IMR-90 (cell line): ENCODE measurements around the gene RNASE1. TPM values are rescaled to one million over a fixed set of nuclear protein-coding genes. Genes with fewer than 3 reads are reported as not detected.

Experiments
- ATAC-seq: fragments of 200-7000 bp; cut with Tn5 transposase; 2 replicates; pipeline ENCODE4 v1.9.1; 2020; ENCODE audit warnings: low read depth, mild to moderate bottlenecking, moderate library complexity
- BruUV-seq: library from RNA; stranded (reverse); fragments of 400-500 nt; replicated peaks from 2 replicates; lab custom pipeline; 2021; lab: Mats Ljungman, UMichigan
- CTCF ChIA-PET: fragments of 300-600 bp; formaldehyde crosslinking; extraction: SDS; loops from one replicate; lab custom pipeline; 2021; ENCODE audit warnings: antibody characterized with exemption; lab: Yijun Ruan, JAX
- POLR2A ChIA-PET: fragments of 300-600 bp; sonication (Branson Sonifier 250); formaldehyde crosslinking; loops from one replicate; lab custom pipeline; 2022; ENCODE audit warnings: antibody characterized with exemption; ENCODE audit not compliant: unreplicated experiment; lab: Charles Lee
- DNase-seq: peaks from one replicate; pipeline ENCODE4 v3.0.0; 2013
- H2AFZ ChIP-seq: replicated peaks from 2 replicates; pipeline ENCODE3; 2013; ENCODE audit warnings: low read length, mild to moderate bottlenecking; ENCODE audit not compliant: poor library complexity
- H2AK5ac ChIP-seq: 2 replicates; pipeline ENCODE4 v1.6.1; 2013; ENCODE audit warnings: low read depth, low read length, inconsistent platforms
- H2AK9ac ChIP-seq: replicated peaks from 2 replicates; pipeline ENCODE3; 2013; ENCODE audit warnings: mild to moderate bottlenecking, low read depth, low read length, moderate library complexity; ENCODE audit not compliant: poor library complexity
- H2BK120ac ChIP-seq: 2 replicates; pipeline ENCODE4 v1.6.1; 2013; ENCODE audit warnings: low read depth, low read length, inconsistent platforms
- H2BK15ac ChIP-seq: 3 replicates; pipeline ENCODE4 v1.6.1; 2013; ENCODE audit warnings: low read depth, low read length, inconsistent platforms
- H2BK20ac ChIP-seq: 2 replicates; pipeline ENCODE4 v1.6.1; 2013; ENCODE audit warnings: low read depth, mild to moderate bottlenecking, inconsistent platforms, low read length, moderate library complexity
- H2BK5ac ChIP-seq: 2 replicates; pipeline ENCODE4 v1.6.1; 2013; ENCODE audit warnings: mild to moderate bottlenecking, low read depth, low read length, inconsistent platforms; ENCODE audit not compliant: poor library complexity, severe bottlenecking
- H3K14ac ChIP-seq: replicated peaks from 2 replicates; pipeline ENCODE4 v1.6.1; 2013; ENCODE audit warnings: low read depth, low read length, inconsistent platforms
- H3K18ac ChIP-seq: 2 replicates; pipeline ENCODE4 v1.6.1; 2013; ENCODE audit warnings: low read depth, low read length, control low read depth
- H3K23ac ChIP-seq: 2 replicates; pipeline ENCODE4 v1.6.1; 2013; ENCODE audit warnings: low read depth, low read length, inconsistent platforms
- H3K27ac ChIP-seq: 2 replicates; pipeline ENCODE4 v1.5.1; 2013; ENCODE audit warnings: mild to moderate bottlenecking, control low read depth, low read length; ENCODE audit not compliant: insufficient read depth
- H3K27me3 ChIP-seq: 2 replicates; pipeline ENCODE4 v1.6.1; 2013; ENCODE audit warnings: low read length; ENCODE audit not compliant: control insufficient read depth, insufficient read depth
- H3K36me3 ChIP-seq: 2 replicates; pipeline ENCODE4 v1.6.1; 2013; ENCODE audit warnings: low read length, mixed read lengths; ENCODE audit not compliant: control insufficient read depth, insufficient read depth
- H3K4ac ChIP-seq: 2 replicates; pipeline ENCODE4 v1.6.1; 2013; ENCODE audit warnings: low read depth, low read length, inconsistent platforms
- H3K4me1 ChIP-seq: 2 replicates; pipeline ENCODE4 v1.6.1; 2013; ENCODE audit warnings: low read length, mixed read lengths; ENCODE audit not compliant: control insufficient read depth, insufficient read depth
- H3K4me2 ChIP-seq: 2 replicates; pipeline ENCODE4 v1.6.1; 2013; ENCODE audit warnings: low read depth, mild to moderate bottlenecking, control low read depth, low read length, moderate library complexity
- H3K4me3 ChIP-seq: 2 replicates; pipeline ENCODE4 v1.5.1; 2013; ENCODE audit warnings: low read depth, mild to moderate bottlenecking, control low read depth, low read length, moderate library complexity; ENCODE audit not compliant: insufficient read depth
- H3K56ac ChIP-seq: 2 replicates; pipeline ENCODE4 v1.6.1; 2013; ENCODE audit warnings: low read length, inconsistent platforms; ENCODE audit not compliant: insufficient read depth; ENCODE audit errors: extremely low read depth
- H3K79me1 ChIP-seq, 2 experiments: 2 replicates each; pipeline ENCODE4 v1.6.1; 2013; ENCODE audit warnings: low read length in 2 of 2, inconsistent platforms in 1 of 2, low read depth in 1 of 2
- H3K9ac ChIP-seq: 2 replicates; pipeline ENCODE4 v1.6.1; 2013; ENCODE audit warnings: low read depth, low read length, control low read depth
- H3K9me1 ChIP-seq: 2 replicates; pipeline ENCODE4 v1.6.1; 2013; ENCODE audit warnings: low read length, inconsistent platforms; ENCODE audit not compliant: insufficient read depth
- H3K9me3 ChIP-seq: 2 replicates; pipeline ENCODE4 v1.6.1; 2013; ENCODE audit warnings: low read length; ENCODE audit not compliant: control insufficient read depth, insufficient read depth
- H4K20me1 ChIP-seq: 2 replicates; pipeline ENCODE4 v1.6.1; 2013; ENCODE audit warnings: low read length, inconsistent platforms; ENCODE audit not compliant: insufficient read depth
- H4K5ac ChIP-seq: 2 replicates; pipeline ENCODE4 v1.6.1; 2013; ENCODE audit warnings: mild to moderate bottlenecking, low read depth, low read length, control low read depth
- H4K8ac ChIP-seq, 2 experiments: 2 replicates each; pipeline ENCODE4 v1.6.1; 2013; ENCODE audit warnings: low read depth in 2 of 2, low read length in 2 of 2, control low read depth in 1 of 2, inconsistent platforms in 1 of 2
- H4K91ac ChIP-seq: 2 replicates; pipeline ENCODE4 v1.6.1; 2013; ENCODE audit warnings: low read depth, low read length, inconsistent platforms; ENCODE audit not compliant: insufficient read depth
- BHLHE40 ChIP-seq: fragments of 150-350 bp; IDR thresholded peaks from 2 replicates; pipeline ENCODE4 v1.6.1; 2016; ENCODE audit warnings: mild to moderate bottlenecking, low read depth, low read length
- CEBPB ChIP-seq: IDR thresholded peaks from 2 replicates; pipeline ENCODE4 v1.6.1; 2012; ENCODE audit warnings: low read depth, low read length, improper control_type of control experiment
- CHD1 ChIP-seq: IDR thresholded peaks from 2 replicates; pipeline ENCODE4 v1.6.1; 2012; ENCODE audit warnings: low read depth, low read length, improper control_type of control experiment
- CTCF ChIP-seq: conservative IDR thresholded peaks from 2 replicates; pipeline ENCODE4 v1.5.1; 2012; ENCODE audit warnings: mild to moderate bottlenecking, low read depth, low read length, improper control_type of control experiment
- ELK1 ChIP-seq: fragments of 150-350 bp; IDR thresholded peaks from 2 replicates; pipeline ENCODE4 v1.6.1; 2016; ENCODE audit warnings: low read depth, mild to moderate bottlenecking, low read length, moderate library complexity, borderline replicate concordance
- FOS ChIP-seq: fragments of 150-350 bp; IDR thresholded peaks from 2 replicates; pipeline ENCODE4 v1.6.1; 2016; ENCODE audit warnings: low read depth, low read length
- MAFK ChIP-seq: IDR thresholded peaks from 2 replicates; pipeline ENCODE4 v1.6.1; 2012; ENCODE audit warnings: low read depth, low read length, improper control_type of control experiment
- MAZ ChIP-seq: IDR thresholded peaks from 2 replicates; pipeline ENCODE4 v1.6.1; 2012; ENCODE audit warnings: low read depth, mild to moderate bottlenecking, low read length, improper control_type of control experiment, moderate library complexity, borderline replicate concordance
- MXI1 ChIP-seq: IDR thresholded peaks from 2 replicates; pipeline ENCODE4 v1.6.1; 2012; ENCODE audit warnings: low read depth, mild to moderate bottlenecking, low read length, moderate library complexity, borderline replicate concordance
- NFE2L2 ChIP-seq: fragments of 150-350 bp; IDR thresholded peaks from 2 replicates; pipeline ENCODE4 v1.6.1; 2016; ENCODE audit warnings: low read depth, mild to moderate bottlenecking, low read length
- POLR2A ChIP-seq: IDR thresholded peaks from 2 replicates; pipeline ENCODE4 v1.6.1; 2012; ENCODE audit warnings: mild to moderate bottlenecking, low read depth, low read length
- RAD21 ChIP-seq: IDR thresholded peaks from 2 replicates; pipeline ENCODE4 v1.6.1; 2012; ENCODE audit warnings: low read length, improper control_type of control experiment
- RCOR1 ChIP-seq: IDR thresholded peaks from 2 replicates; pipeline ENCODE4 v1.6.1; 2012; ENCODE audit warnings: mild to moderate bottlenecking, low read length, improper control_type of control experiment; ENCODE audit not compliant: insufficient replicate concordance
- RFX5 ChIP-seq: IDR thresholded peaks from 2 replicates; pipeline ENCODE4 v1.8.0; 2012; ENCODE audit warnings: low read depth, mild to moderate bottlenecking, low read length, moderate library complexity
- SMC3 ChIP-seq: fragments of 150-350 bp; IDR thresholded peaks from 2 replicates; pipeline ENCODE4 v1.6.1; 2016; ENCODE audit warnings: low read depth, mild to moderate bottlenecking, antibody characterized with exemption, low read length, moderate library complexity
- USF2 ChIP-seq: fragments of 150-350 bp; IDR thresholded peaks from 2 replicates; pipeline ENCODE4 v1.6.1; 2017; ENCODE audit warnings: mild to moderate bottlenecking, antibody characterized with exemption, low read length, low read depth
- WGBS, 2 experiments: methylation state at CpG; one replicate each; pipeline versions ENCODE4 v1.1.5 to v1.1.7; 2013; ENCODE audit warnings: missing lambda C conversion rate in 2 of 2; ENCODE audit not compliant: insufficient read length in 1 of 2; ENCODE audit errors: extremely low coverage in 2 of 2; 5-methylcytosine and 5-hydroxymethylcytosine counted together
- dilution Hi-C: fragments of 300-500 bp; cut with HindIII; formaldehyde crosslinking; loops from one replicate; pipeline ENCODE4 v1.14.3; 2018; ENCODE audit warnings: low sequenced_read_pairs; ENCODE audit not compliant: unreplicated experiment
- in situ Hi-C: fragments of 300-500 bp; cut with MboI; formaldehyde crosslinking; loops from 3 replicates; pipeline ENCODE4 v1.14.3; 2019; ENCODE audit warnings: low sequenced_read_pairs, inconsistent platforms, mixed read lengths
- intact Hi-C: fragments of 100-400 bp; cut with micrococcal nuclease; formaldehyde crosslinking; loops from 2 replicates; pipeline ENCODE4 v1.10.0; 2022
- polyA plus RNA-seq, 3 experiments: library from polyadenylated mRNA; depleted of rRNA; stranded (reverse); fragments of >200 nt; gene quantifications; 2 replicates each; pipeline ENCODE4 v1.2.3, GENCODE V29; 2012; ENCODE audit warnings: low replicate concordance in 1 of 3
- total RNA-seq: library from RNA; depleted of rRNA; stranded (reverse); fragments of >200 nt; gene quantifications from 2 replicates; pipeline ENCODE4 v1.2.3, GENCODE V29; 2012

Gene RNASE1
- total and polyA plus RNA-seq, 2 of the 4 experiments (the other 2 are of a cell fraction): not detected

GRCh38 chr14:20823859-20824258 is 21.2 kb upstream of the RNASE1 start:
- ChIA-PET CTCF (no interaction called here), POLR2A (no interaction called here)
- intact Hi-C loops (no loop called here), dilution Hi-C loops (no loop called here), in situ Hi-C loops (no loop called here)
- WGBS, 2 experiments: 80% methylated on average over 1 of the region's 8 CpGs; no CpG with 5 or more reads in 1 of the 2 experiments
- Histone ChIP-seq H3K4me2 (no peak overlapping the region), H3K23ac (no peak overlapping the region), H3K27ac (no peak overlapping the region), H4K8ac (no peak overlapping the region), H3K4ac (no peak overlapping the region), H2BK120ac (no peak overlapping the region), H3K9me3 (no peaks in the 10 kb centered on the region), H3K79me1 (no peaks in the 10 kb centered on the region), H3K4me1 (no peaks in the 10 kb centered on the region), H2BK5ac (no peak overlapping the region), H4K5ac (no peak overlapping the region), H3K27me3 (no peaks in the 10 kb centered on the region), H4K91ac (no peak overlapping the region), H3K4me3 (no peak overlapping the region), H3K56ac (no peak overlapping the region), H2AFZ (no peak overlapping the region), H2AK9ac (no peak overlapping the region), H3K9me1 (no peaks in the 10 kb centered on the region), H2BK20ac (no peak overlapping the region), H3K18ac (no peak overlapping the region), H3K14ac (no peak overlapping the region), H2AK5ac (no peak overlapping the region), H2BK15ac (no peak overlapping the region), H3K9ac (no peak overlapping the region), H4K20me1 (no peaks in the 10 kb centered on the region), H3K36me3 (no peaks in the 10 kb centered on the region)
- ATAC-seq: no peak
- no peak for DNase-seq
- TF ChIP-seq MAFK (no peak), POLR2A (no peak), FOS (no peak), SMC3 (no peak), MAZ (no peak), RFX5 (no peak), RAD21 (no peak), CHD1 (no peak), CEBPB (no peak), NFE2L2 (no peak), RCOR1 (no peak), MXI1 (no peak), USF2 (no peak), BHLHE40 (no peak), CTCF (no peak), ELK1 (no peak)
- BruUV-seq: no TSS peak
